HG02885 (cell line): ENCODE results near the gene ZFHX2.
A peak's percentile ranks its signal among the peaks of the same experiment; 100 is the strongest.

Experiments used
- ATAC-seq: cut with Tn5 transposase; IDR thresholded peaks from one replicate; pipeline ENCODE4 v1.9.1; 2021; ENCODE audit warnings: mild to moderate bottlenecking; ENCODE audit not compliant: unreplicated experiment, poor library complexity

ZFHX2 gene

DNA sequence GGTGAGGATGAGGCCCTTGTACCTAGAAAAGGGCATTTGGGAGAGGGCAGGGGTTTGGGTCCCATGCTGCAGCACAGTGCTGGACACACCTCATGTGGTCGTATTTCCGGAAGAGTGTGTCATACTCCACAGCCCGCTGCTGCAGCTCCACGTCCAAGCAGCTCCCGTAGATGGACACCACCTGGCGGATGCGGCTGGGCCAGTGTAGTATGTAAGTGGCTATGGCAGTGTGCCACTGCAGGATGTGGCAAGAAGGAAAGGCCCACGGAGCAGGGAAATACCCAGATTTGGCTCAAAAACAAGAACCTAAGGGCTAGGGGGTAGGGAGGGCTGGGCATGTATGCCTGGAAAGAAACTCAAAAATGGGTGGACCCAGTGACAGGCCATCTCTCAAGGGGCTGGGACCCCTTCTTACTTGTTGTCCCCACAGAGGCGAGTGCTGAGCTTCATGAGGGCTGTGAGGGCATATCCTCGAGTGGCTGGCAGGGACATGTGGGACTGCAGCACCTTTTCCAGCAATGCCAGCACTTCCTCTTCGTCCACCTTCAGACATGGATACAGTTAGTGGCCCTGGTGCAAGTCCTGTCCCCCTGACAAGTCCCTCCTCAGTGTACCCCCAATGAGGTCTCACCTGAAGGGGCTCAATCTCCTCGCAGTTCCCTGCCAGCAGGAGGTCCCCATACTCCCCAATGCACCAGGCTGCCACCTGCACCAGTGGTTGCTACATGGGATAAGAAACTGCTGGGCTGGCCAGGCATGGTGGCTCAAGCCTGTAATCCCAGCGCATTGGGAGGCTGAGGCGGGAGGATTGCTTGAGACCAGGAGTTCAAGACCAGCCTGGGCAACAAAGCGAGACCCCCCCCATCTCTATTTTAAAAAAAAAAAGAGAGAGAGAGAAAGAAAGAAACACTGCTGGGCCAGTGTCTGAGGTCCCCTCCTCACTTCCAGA is 10.6 kb upstream of the ZFHX2 start:
- no peak for ATAC-seq

DNA sequence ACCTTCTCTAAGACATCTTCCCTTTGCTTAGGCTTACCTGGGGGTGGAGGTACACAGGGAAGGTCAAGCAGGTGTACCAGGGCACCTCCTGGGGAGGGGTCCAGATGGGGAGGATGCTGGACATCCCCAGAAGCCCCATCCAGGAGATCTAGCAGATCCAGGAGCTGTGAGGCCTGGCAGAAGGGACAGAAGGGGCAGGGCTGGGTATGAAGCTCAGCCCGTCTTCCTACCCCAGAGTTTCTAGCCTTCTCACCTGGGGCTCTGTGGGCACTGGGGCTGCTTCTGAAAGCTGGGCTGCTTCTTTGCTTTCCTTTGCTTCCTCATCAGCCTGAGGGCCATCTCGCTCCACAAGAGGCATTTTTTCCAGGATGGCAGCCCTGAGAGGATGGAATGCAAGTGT is 9.7 kb upstream of the ZFHX2 start:
- no peak for ATAC-seq

DNA sequence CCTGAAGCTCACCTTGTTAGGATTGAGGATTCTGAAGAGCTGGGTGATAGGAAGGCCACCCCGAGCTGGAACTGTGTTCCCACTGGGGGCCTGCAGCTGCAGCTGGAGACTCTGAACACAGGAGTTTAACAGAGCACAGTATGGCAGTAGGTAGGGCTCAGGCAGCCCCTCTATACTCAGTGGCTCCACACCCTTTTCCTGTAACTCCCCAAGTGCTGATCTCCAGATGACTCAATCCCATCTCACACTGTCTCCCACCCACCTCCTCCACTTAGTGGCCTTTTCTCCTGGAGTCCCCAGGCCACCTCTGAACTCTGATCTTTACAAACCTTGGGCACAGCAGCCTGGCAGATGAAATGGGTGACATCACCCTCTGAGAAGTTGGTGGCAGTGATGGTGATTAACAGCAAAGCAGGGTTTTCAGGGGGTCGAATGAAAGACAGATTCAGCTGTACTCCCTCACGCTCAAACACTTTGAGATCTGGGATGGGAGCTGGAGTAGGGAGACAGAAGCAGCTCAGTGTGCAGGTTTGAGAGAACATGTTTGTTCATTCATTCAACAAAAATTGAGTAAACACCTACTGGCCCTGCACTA is 8.5 kb upstream of the ZFHX2 start:
- no peak for ATAC-seq

DNA sequence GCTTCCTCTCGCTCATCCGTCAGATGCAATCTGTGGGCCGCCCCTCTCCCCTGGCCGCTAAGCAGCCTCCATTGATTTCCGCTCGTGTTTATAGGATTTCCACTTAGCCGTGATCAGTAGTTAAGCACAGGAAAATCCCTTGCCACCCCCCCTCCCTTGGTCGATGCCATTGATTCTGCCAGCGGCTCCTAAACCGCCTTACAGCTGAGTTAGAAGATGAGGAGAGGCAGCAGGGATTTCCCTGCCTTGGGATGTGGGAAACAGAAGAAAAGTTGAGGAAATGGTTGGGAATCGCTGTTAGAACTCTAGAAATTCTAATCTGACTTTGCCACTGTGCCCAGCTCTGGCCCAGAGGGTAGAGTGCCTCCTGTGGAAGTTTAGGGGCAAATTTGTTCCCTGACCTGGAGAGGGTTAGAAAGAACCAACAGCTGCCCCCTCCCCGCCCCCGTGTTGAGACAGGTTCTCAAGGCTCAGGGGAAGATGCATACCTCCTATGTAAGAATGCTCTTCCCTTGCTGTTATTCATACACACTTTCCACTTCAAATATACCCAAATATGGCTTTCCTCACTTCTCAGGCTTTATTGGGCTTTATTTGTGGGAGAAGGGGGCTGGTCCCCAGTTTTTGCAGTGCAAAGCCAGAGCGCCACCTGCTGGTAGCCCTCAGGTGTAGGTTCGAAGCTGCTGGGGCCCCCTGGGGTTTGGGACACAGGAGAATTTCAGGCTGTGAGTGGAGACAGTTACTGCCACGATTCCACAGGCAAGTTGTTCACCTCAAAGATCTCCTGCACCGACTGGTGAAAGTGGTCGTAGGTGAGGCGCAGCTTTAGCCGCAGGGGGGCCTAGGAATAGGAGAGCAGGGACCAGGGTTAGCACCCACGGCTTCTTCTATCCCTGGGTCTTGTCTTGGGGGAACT is 7.7 kb upstream of the ZFHX2 start:
- no peak for ATAC-seq

DNA sequence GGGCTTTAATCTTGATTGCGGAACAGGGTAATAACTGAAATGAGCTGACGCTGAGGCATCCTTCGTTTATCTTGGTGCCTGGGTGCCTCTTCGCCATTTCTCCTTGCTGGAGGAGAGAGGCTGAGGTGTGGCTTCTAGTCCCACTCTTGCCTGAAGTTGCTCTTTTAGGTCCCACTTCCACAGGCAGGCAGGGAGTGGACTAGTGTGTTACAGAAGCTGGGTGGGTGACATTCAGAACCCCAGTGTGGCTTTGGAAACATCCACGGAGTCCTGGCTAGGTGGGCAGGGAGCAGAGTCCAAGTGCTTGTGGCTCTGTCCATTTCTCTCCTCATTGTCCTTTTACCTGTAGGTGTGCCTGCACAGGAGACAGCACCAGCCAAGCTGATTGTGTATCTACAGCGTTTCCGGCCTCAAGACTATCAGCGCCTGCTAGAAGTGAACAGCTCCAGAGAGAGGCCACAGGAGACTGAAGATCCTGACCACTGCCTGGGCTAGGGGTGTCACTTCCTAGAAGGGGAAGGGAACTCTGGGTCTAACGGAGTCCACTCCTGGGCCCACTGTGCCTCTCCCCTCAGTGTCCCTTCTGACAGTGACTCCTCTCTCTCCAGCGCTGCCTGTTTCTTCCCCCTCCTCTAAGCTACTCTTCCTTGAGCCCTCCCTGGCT is 6.9 kb upstream of the ZFHX2 start:
- no peak for ATAC-seq

DNA sequence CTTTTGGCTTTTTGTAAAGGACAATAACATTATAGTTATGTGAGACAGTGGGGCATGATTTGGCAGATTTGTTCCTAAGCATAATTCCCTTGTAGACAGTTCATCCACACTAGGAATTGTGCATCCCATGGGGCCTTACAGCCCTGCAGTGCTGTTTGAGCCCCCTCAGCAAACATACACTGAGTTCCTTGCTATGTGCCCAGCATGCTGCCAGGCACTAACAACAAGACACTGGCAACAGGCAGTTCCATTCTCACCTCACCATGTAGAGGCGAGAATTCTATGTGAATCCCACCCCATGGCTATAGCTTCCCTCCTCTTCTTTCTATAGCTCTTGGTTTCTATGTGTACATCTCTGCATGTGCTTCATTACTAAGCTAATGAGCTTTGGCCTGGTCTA is 6.4 kb upstream of the ZFHX2 start:
- ATAC-seq, result no peak

DNA sequence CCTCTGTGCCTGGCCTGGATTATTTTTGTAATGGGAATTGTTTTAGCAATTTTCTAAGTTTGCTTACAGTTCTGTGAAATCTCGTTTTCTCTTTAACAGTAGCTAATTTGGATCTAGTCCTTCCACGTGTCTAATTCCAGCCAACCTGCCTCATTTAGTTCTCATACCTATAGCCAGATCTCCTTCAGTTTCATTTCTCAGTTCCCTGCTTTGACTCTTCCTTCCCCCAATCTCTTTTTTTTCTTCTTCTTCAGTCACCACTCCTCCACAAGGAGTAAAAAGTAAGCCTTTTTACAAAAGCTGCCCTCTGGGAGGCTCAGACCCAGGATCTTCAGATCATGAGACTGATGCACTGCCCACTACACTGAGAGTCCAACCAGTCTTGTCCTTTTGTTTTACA is 6.0 kb upstream of the ZFHX2 start:
- ATAC-seq, result no peak

DNA sequence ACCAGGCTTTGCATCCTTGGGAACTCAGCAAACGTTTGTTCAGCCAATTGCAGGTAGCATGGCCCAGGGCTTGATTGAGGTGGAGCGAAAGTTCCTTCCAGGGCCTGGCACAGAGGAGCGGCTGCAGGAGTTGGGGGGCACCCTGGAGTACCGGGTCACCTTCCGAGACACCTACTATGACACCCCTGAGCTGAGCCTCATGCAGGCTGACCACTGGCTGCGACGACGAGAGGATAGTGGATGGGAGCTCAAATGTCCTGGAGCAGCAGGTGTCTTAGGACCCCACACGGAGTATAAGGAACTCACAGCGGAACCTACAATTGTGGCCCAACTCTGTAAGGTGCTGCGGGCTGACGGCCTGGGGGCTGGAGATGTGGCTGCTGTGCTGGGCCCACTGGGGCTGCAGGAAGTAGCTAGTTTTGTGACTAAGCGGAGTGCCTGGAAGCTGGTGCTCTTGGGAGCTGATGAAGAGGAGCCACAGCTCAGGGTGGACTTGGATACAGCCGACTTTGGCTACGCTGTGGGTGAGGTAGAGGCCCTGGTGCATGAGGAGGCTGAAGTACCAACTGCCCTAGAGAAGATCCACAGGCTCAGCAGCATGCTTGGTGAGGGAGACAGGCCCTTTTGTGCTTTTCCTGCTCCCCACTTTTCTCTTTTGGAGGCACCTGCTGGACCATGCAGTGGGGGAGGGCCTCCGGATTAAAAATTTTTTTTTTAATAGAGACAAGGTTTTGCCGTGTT is 5.3 kb upstream of the ZFHX2 start:
- ATAC-seq, result no peak

DNA sequence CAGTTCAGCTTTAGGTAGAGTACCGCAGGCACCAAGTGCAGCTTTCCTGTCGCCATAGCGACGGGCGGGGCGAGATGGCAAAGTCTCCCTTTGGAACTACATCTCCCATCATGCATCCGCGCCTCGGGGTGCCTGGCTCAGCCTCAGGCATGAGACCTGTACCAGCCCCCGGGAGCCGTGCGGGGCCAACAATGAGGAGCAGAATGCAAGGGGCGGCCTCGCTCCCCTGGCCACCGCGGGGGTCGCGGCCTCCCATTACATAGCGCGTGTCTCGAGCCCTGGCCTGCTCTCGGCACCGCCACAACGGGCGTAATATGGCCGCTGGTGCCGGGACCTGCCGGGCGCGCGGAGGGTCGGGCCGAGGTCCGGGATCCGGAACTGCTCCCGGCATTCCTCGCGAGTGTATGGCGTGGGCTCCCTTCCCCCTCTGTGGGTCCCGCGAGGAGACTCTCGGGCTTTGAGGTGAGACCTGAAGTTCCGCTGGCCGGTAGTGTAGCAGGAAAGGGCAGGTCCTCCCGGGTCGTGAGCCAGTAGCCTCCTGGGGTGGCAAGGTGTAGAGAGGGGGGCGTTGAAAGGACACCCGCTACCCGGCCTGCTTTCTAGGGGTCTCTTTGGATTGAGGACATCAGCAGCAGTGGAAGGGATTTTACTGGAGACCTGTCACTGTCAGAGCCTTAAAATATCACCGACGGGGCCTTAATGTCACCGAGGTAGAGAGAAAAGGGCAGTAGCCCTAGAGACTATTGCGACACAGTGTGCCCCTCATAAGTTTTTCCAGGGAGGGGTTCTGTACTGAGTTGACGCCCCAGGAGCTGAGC is 4.5 kb upstream of the ZFHX2 start, which contains the start of gene THTPA:
TSS of gene THTPA (plus strand) at position 390 of the 818 bp plus-strand sequence. CDS start 487 bp downstream, outside the sequence.
- ATAC-seq, result peak; percentile 84

DNA sequence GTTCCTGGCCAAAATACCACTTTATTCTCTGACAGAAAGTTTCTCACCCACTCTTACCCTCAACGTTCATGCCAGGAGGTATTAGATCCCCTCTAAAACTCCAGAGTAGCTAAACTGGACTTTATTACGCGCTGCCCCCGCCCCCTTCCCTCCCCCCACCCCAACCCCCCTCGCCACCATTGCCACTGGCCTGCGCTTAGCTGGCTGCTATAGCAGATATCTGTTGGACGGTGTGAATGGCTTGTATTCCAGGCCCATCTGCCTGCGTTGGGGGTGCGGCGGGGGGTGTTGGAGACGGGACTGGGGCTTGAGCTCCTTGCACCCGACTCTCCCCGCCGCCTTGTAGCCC is 3.9 kb upstream of the ZFHX2 start:
- no peak for ATAC-seq

DNA sequence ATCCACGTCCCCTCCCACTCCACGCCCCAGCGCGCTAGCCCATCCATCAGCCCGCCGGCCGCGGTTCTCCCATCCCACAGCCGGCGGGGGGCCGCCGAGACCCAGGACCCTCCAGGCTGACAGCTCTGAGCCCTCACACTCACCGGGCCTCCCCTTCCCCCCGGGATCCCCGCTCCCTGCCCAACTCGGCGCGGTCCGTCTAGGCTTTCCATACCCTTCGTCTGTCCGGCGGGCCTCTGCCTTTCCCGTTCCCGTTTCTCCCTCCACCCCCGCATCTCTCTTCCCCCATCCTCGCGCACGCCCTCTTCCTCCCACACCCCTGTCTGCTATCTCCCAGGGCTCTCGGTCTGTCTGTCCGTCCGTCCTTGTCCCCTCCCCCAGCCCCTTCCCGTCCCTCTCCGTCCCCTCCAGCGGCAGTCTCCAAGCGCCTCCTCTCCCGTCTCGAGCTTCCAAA is 726 bp downstream of the ZFHX2 start:
- ATAC-seq, result no peak

DNA sequence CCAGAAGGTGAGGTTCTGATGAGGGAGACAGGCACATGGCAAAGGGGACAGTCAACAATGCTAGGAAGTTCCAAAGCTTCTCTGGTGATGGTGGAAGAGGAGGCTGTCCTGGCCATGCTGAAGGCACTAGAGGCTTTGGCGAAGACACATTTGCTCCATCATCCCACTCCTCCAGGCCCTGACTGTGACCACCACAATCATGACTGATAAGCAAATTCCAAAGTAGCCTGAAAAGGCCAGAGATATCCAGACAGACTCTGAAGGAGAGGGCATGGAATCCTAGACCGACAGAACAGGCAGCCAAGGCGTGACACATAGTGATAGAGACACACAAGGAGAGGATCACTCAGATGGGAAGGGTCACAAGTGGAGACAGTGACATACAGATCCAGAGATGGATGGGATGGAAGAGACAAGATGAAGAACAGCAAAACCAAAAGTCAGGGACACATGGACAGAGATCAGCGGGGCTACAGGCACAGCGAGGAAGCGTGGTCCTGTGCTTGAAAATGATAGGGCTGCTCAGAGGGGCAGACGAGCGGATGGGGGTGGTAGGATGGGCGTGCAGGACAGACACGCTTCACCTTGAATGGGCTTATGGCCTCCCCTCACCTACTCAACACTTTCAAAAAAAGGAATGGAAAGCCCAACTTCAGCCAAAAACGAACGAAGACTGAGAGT is 1.3 kb downstream of the ZFHX2 start:
- ATAC-seq, result no peak

DNA sequence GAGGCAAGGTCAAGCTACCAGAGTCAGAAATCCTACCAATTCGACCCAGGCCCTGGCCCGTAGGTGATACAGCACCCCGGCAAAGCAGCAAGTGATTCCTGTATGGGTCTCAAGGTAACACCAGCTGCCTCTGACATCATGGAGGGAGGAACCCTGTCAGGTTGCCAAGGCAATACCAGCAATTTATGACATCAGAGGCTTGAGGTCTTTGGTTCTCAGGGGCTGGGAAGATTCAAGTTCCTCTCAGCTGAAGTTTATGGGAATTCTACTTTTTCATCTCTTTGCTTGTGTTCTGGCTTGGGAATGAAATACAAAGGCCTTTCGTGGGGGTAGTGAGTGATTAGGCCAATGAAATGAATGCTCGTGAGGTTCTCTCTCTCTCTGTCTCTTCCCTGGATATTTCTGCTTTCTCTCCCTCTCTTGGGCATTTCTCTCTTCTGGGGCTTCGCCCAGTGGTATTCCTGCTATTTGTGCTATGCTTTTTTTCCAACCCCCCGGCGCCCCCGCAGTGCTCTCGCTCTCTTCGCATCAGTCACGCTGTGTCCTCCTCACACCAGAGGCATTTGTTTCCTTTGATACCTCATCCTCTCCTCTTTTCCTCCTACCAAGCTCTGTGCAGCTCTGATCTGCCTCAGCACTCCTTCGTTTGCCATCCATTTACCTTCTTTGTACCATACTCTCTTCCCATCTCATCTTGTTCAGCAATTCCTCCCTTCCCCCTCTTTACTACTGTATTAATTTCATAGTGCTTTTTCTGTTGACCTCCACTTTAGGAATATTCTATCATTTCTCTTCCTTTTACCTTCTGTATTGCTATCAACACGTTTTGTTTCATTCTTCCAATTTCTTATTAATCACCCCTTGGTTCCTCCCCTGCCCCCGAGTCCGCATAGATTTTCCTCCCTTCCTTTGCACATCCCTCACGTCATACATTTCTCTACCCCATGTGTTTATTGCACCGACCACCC is 2.9 kb downstream of the ZFHX2 start:
- no peak for ATAC-seq

DNA sequence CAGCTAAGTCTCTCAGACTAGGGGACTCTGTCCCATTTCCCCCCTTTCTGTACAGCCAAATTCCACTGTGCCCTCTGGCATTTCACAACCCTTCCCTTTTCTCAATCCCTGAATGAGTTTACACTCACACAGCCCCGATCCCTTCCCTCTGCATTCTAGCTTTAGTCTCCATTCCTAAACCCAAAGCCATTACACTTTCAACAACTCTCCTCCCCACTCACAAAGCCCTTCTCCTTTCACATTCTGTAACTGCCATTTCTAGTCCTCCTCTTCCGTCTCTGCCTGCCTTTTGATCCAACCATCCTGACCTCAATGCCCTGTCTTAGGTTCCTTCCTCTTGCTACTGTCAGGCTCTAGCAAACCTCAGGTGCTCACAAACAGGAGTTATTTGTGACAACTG is 3.6 kb downstream of the ZFHX2 start:
- no peak for ATAC-seq

DNA sequence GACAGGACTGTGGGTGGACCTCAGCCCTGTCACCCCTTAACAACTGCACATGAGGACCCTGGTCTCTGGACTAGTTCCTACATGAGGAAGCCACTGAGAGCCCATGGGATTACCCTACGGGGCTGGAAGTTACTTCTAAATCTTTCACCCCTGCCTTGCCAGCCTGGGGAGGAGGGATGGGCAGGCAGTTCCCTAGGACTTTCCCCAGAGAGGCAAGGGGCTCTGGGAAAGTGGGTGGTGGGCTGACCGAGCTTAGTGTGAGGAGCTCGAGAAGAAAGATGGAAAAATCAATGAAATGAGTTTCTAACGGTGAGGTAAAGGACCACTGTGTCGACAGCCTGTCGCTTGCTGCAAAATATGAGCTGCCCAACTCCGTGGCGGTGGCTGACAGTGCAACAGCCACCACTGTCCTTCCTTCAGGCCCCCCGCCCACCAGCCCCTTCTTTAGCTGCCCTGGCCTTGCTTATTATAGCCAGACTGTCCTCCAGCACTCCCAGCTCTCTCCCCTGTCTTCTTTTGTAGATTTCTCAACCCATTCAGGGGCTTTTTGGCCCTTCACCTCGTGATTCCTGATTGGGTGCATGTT is 5.0 kb downstream of the ZFHX2 start:
- no peak for ATAC-seq

DNA sequence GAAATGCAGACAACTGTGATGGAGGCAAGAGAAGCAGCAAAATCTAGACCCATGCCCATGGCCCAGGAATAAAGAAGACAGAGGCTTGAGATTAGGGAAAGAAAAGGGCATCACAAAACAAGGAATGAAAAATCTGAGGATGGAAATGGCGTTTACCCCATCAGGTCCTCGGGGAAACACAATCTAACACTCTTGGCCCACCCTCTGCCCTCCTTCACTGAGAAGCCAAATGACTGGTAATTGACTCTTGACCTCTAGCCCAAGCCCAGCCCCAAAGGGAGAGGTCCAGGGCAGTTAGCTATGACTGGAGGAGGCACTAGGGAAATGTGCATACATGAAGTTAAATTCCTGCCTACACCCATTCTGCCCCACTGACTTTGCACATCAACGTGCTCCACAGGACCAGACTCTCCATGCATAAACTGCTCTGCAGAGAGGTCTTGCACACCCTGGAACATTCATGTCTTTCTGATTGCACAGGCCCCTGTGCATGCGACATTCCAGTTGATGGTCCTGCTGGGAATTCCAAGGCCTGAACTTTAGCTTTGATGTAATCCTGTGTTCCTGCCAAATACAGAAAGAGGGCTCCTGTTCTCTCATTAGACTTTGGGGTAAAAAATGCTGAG is 5.7 kb downstream of the ZFHX2 start:
- no peak for ATAC-seq
